B cell (primary cell): Measurements from ENCODE around the gene ELOVL3. TPM values are rescaled to one million over a fixed set of nuclear protein-coding genes. Genes with fewer than 3 reads are reported as not detected.

ENCODE experiments used
- ATAC-seq: fragments of 200-7000 bp; cut with Tn5 transposase; one replicate; pipeline ENCODE4 v1.10.0; 2021; ENCODE audit warnings: low read depth, mild to moderate bottlenecking, moderate number of reproducible peaks, moderate library complexity
- CTCF ChIA-PET: fragments of 350-600 bp; sonication (Branson Sonifier 250); formaldehyde crosslinking; loops from one replicate; lab custom pipeline; 2021; ENCODE audit warnings: antibody characterized with exemption, inconsistent platforms; lab: Charles Lee
- POLR2A ChIA-PET: fragments of 350-600 bp; sonication (Branson Sonifier 250); formaldehyde crosslinking; loops from one replicate; lab custom pipeline; 2021; ENCODE audit warnings: antibody characterized with exemption; lab: Charles Lee
- DNase-seq: peaks from one replicate; pipeline ENCODE4 v3.0.0; 2013
- H2AFZ ChIP-seq: 2 replicates; pipeline ENCODE4 v1.6.1; 2012; ENCODE audit warnings: mild to moderate bottlenecking, low read depth, low read length; ENCODE audit not compliant: insufficient read depth, poor library complexity, severe bottlenecking
- H3K27ac ChIP-seq, 2 donors: 1 replicate in 1 of 2; 2 replicates in 1 of 2; pipeline ENCODE4 v1.5.1; 2012 to 2013; ENCODE audit warnings: low read length in 2 of 2, mild to moderate bottlenecking in 2 of 2, moderate library complexity in 1 of 2
- H3K27me3 ChIP-seq, 4 experiments: fragments of 200-600 bp in 1 of 4; sonication (generic) in 1 of 4; replicated peaks in 1 of 4; 1 replicate in 2 of 4; 2 replicates in 2 of 4; pipeline versions ENCODE4 v1.6.1 to v1.7.0; 2013 to 2016; ENCODE audit warnings: low read length in 3 of 4, mild to moderate bottlenecking in 2 of 4, mixed read lengths in 1 of 4, moderate library complexity in 1 of 4; ENCODE audit not compliant: insufficient read depth in 4 of 4, control insufficient read depth in 3 of 4; ENCODE audit errors: control extremely low read depth in 1 of 4
- H3K36me3 ChIP-seq, 2 experiments: replicated peaks in 1 of 2; 1 replicate in 1 of 2; 2 replicates in 1 of 2; pipeline versions ENCODE4 v1.6.1 to v1.7.1; 2013; ENCODE audit warnings: low read length in 1 of 2; ENCODE audit not compliant: insufficient read depth in 2 of 2, control insufficient read depth in 1 of 2; ENCODE audit errors: control extremely low read depth in 1 of 2, extremely low read depth in 1 of 2
- H3K4me1 ChIP-seq, 2 donors: fragments of 200-600 bp in 1 of 2; sonication (generic) in 1 of 2; 1 replicate in 1 of 2; 2 replicates in 1 of 2; pipeline versions ENCODE4 v1.5.1 to v1.6.1; 2013 to 2017; ENCODE audit warnings: low read length in 2 of 2; ENCODE audit not compliant: control insufficient read depth in 2 of 2, insufficient read depth in 2 of 2
- H3K4me2 ChIP-seq: replicated peaks from 2 replicates; pipeline ENCODE3; 2012; ENCODE audit warnings: mild to moderate bottlenecking, low read depth, low read length; ENCODE audit not compliant: poor library complexity, severe bottlenecking
- H3K4me3 ChIP-seq, 5 experiments: fragments of 200-600 bp in 1 of 5; sonication (generic) in 1 of 5; 1 replicate in 3 of 5; 2 replicates in 2 of 5; pipeline versions ENCODE4 v1.5.1 to v1.7.0; 2011 to 2016; ENCODE audit warnings: low read length in 4 of 5, mild to moderate bottlenecking in 4 of 5, low read depth in 2 of 5, control low read depth in 1 of 5, moderate library complexity in 1 of 5; ENCODE audit not compliant: insufficient read depth in 1 of 5; ENCODE audit errors: control extremely low read depth in 1 of 5, extremely low read depth in 1 of 5
- H3K79me2 ChIP-seq: fragments of 200-600 bp; sonication (generic); one replicate; pipeline ENCODE4 v1.6.0; 2016; ENCODE audit warnings: low read length; ENCODE audit not compliant: control insufficient read depth, insufficient read depth
- H3K9ac ChIP-seq: fragments of 200-600 bp; sonication (generic); 2 replicates; pipeline ENCODE4 v1.6.1; 2017; ENCODE audit warnings: mild to moderate bottlenecking, low read length, moderate library complexity
- H3K9me3 ChIP-seq, 3 donors: one replicate each; pipeline versions ENCODE4 v1.6.1 to v1.7.1; 2013; ENCODE audit warnings: low read length in 2 of 3; ENCODE audit not compliant: control insufficient read depth in 2 of 3, insufficient read depth in 1 of 3; ENCODE audit errors: control extremely low read depth in 1 of 3
- H4K20me1 ChIP-seq: 2 replicates; pipeline ENCODE4 v1.6.0; 2012; ENCODE audit warnings: mild to moderate bottlenecking, low read length; ENCODE audit not compliant: insufficient read depth, control insufficient read depth, poor library complexity, severe bottlenecking
- H3K27ac Mint-ChIP-seq: one replicate; pipeline ENCODE4 v1.8.0; 2021; ENCODE audit warnings: mixed read lengths
- H3K27me3 Mint-ChIP-seq: one replicate; pipeline ENCODE4 v1.8.0; 2021; ENCODE audit warnings: mixed read lengths
- H3K4me1 Mint-ChIP-seq: one replicate; pipeline ENCODE4 v1.8.0; 2021; ENCODE audit warnings: mixed read lengths
- H3K4me3 Mint-ChIP-seq: one replicate; pipeline ENCODE4 v1.8.0; 2021; ENCODE audit warnings: mixed read lengths
- H3K9me3 Mint-ChIP-seq: one replicate; pipeline ENCODE4 v1.8.0; 2022; ENCODE audit warnings: mixed read lengths; ENCODE audit not compliant: insufficient read depth
- CTCF ChIP-seq: fragments of 200-600 bp; IDR thresholded peaks from one replicate; pipeline ENCODE4 v1.8.0; 2022; ENCODE audit warnings: antibody characterized with exemption, mild to moderate bottlenecking
- EZH2 ChIP-seq: IDR thresholded peaks from 2 replicates; pipeline ENCODE4 v1.6.1; 2012; ENCODE audit warnings: borderline replicate concordance, low read depth, mild to moderate bottlenecking, moderate library complexity, low read length; ENCODE audit not compliant: insufficient read depth, poor library complexity, severe bottlenecking
- WGBS: methylation state at CpG from one replicate; pipeline ENCODE4 v1.1.5; 2013; ENCODE audit warnings: missing lambda C conversion rate; ENCODE audit not compliant: insufficient coverage; 5-methylcytosine and 5-hydroxymethylcytosine counted together
- intact Hi-C: fragments of 100-400 bp; cut with micrococcal nuclease; formaldehyde crosslinking; loops from one replicate; pipeline ENCODE4 v1.10.0; 2022
- polyA plus RNA-seq: library from polyadenylated mRNA; depleted of rRNA; stranded (reverse); fragments of >200 nt; gene quantifications from 2 replicates; pipeline ENCODE4 v1.2.3, GENCODE V29; 2012
- total RNA-seq, 2 donors: library from RNA; stranded (reverse); fragments of 120-200 nt in 1 of 2; gene quantifications; 1 replicate in 1 of 2; 2 replicates in 1 of 2; pipeline versions ENCODE4 v1.2.3 to v1.2.4, GENCODE V29; 2013 to 2022

Gene ELOVL3
- total and polyA plus RNA-seq, 2 donors (not counting 1 experiment from before 2014, with no cell fraction given): not detected

- Histone ChIP-seq H3K79me2 (peaks cover 69% of the 10 kb centered on the region), H4K20me1 (peaks cover 58% of the 10 kb centered on the region), H3K4me3 (no peak overlapping the region), H3K9ac (no peak overlapping the region), H3K27ac (no peak overlapping the region), H2AFZ (no peak overlapping the region), H3K4me2 (no peak overlapping the region), H3K36me3 (peaks cover 0 to 12% of the 10 kb centered on the region in 2 experiments), H3K9me3 (no peaks in the 10 kb centered on the region), H3K27me3 (no peaks in the 10 kb centered on the region), H3K4me1 (peaks cover 7 to 9% of the 10 kb centered on the region in 2 donors)
- POLR2A ChIA-PET: no interaction called here
- Mint-ChIP-seq H3K27me3 (no peaks in the 10 kb centered on the region), H3K4me1 (peaks cover 21% of the 10 kb centered on the region), H3K4me3 (no peak overlapping the region), H3K27ac (no peak overlapping the region), H3K9me3 (no peaks in the 10 kb centered on the region)
- TF ChIP-seq EZH2 (no peak), CTCF (no peak)
- intact Hi-C loops: no loop called here
- CTCF ChIA-PET: interaction anchor here (0.6 to 0.7 kb wide), 2 partner anchors 310 to 1262 kb away, joined by 3 read pairs; no protein-coding TSS in a partner anchor
- 100% methylated on average over 1 of the region's 2 CpGs for WGBS
- DNase-seq: no peak
- no peak for ATAC-seq
These were observed 49.2 kb downstream of the ELOVL3 start for GRCh38 chr10:102275343-102275742.

- TF ChIP-seq CTCF (no peak), EZH2 (no peak)
- ATAC-seq (no peak), DNase-seq (no peak)
- H3K9me3 ChIP-seq: no peaks in the 10 kb centered on the region
- H3K79me2 ChIP-seq: peaks cover 63% of the 10 kb centered on the region
- Mint-ChIP-seq H3K27ac (no peak overlapping the region), H3K4me3 (no peak overlapping the region), H3K27me3 (no peaks in the 10 kb centered on the region), H3K9me3 (no peaks in the 10 kb centered on the region), H3K4me1 (peaks cover 28% of the 10 kb centered on the region)
- peaks cover 15 to 18% of the 10 kb centered on the region in 2 donors for H3K4me1 ChIP-seq
- CTCF ChIA-PET: interaction anchor here (1.7 kb wide), 1 partner anchor 50 kb away, joined by 5 read pairs; no protein-coding TSS in a partner anchor
- H3K4me3 ChIP-seq: no peak overlapping the region
- POLR2A ChIA-PET: no interaction called here
- H3K27me3 ChIP-seq: no peaks in the 10 kb centered on the region
- no peak overlapping the region for H3K4me2 ChIP-seq
- intact Hi-C loops: no loop called here
- H4K20me1 ChIP-seq: peaks cover 74% of the 10 kb centered on the region
- H3K27ac ChIP-seq: no peak overlapping the region
- H2AFZ ChIP-seq: no peak overlapping the region
- H3K36me3 ChIP-seq: peaks cover 0 to 12% of the 10 kb centered on the region in 2 experiments
- H3K9ac ChIP-seq: no peak overlapping the region
These were observed 53.0 kb downstream of the ELOVL3 start for GRCh38 chr10:102279104-102279503.

Other genes starting within 250 kb of the ELOVL3 start
- gene ARMH3, start 170.1 kb upstream of the ELOVL3 start, total RNA-seq: 36.2 and 40.7 TPM in 2 replicates
- gene ARMH3, start 170.1 kb upstream of the ELOVL3 start, polyA plus RNA-seq: 33.4 and 50.9 TPM in 2 replicates
- gene HPS6, start 160.9 kb upstream of the ELOVL3 start, total RNA-seq: 28.6 and 29.5 TPM in 2 replicates
- 2.4 and 2.8 TPM in 2 replicates for gene HPS6, start 160.9 kb upstream of the ELOVL3 start, polyA plus RNA-seq
- gene LDB1, start 105.9 kb upstream of the ELOVL3 start, total RNA-seq: 111 and 114 TPM in 2 replicates
- 127 and 139 TPM in 2 replicates for gene LDB1, start 105.9 kb upstream of the ELOVL3 start, polyA plus RNA-seq
- gene PPRC1, start 93.3 kb upstream of the ELOVL3 start, total RNA-seq: 35.3 and 36.3 TPM in 2 replicates
- gene PPRC1, start 93.3 kb upstream of the ELOVL3 start, polyA plus RNA-seq: 23.3 and 33.0 TPM in 2 replicates
- 45.0 and 50.2 TPM in 2 replicates for gene NOLC1, start 73.9 kb upstream of the ELOVL3 start, total RNA-seq
- gene NOLC1, start 73.9 kb upstream of the ELOVL3 start, polyA plus RNA-seq: 32.9 and 67.2 TPM in 2 replicates
- not detected in 2 replicates for gene PITX3, start 15.2 kb downstream of the ELOVL3 start, total RNA-seq
- gene PITX3, start 15.2 kb downstream of the ELOVL3 start, polyA plus RNA-seq: not detected in 2 replicates
- gene GBF1, start 19.2 kb downstream of the ELOVL3 start, total RNA-seq: 39.3 and 41.2 TPM in 2 replicates
- 20.8 and 21.7 TPM in 2 replicates for gene GBF1, start 19.2 kb downstream of the ELOVL3 start, polyA plus RNA-seq
- gene NFKB2, start 169.4 kb downstream of the ELOVL3 start, total RNA-seq: 377 and 398 TPM in 2 replicates
- 255 and 326 TPM in 2 replicates for gene NFKB2, start 169.4 kb downstream of the ELOVL3 start, polyA plus RNA-seq
- 0.81 and 1.6 TPM in 2 replicates for gene PSD, start 192.5 kb downstream of the ELOVL3 start, total RNA-seq
- 0.40 and 0.52 TPM in 2 replicates for gene PSD, start 192.5 kb downstream of the ELOVL3 start, polyA plus RNA-seq
- 15.5 and 17.0 TPM in 2 replicates for gene FBXL15, start 194.5 kb downstream of the ELOVL3 start, total RNA-seq
- 17.3 and 20.7 TPM in 2 replicates for gene FBXL15, start 194.5 kb downstream of the ELOVL3 start, polyA plus RNA-seq
- gene CUEDC2, start 206.3 kb downstream of the ELOVL3 start, total RNA-seq: 35.6 and 37.0 TPM in 2 replicates
- 49.4 and 57.4 TPM in 2 replicates for gene CUEDC2, start 206.3 kb downstream of the ELOVL3 start, polyA plus RNA-seq
- 0.32 and 0.83 TPM in 2 replicates for gene C10orf95, start 225.2 kb downstream of the ELOVL3 start, total RNA-seq
- gene C10orf95, start 225.2 kb downstream of the ELOVL3 start, polyA plus RNA-seq: 0.36 and 0.63 TPM in 2 replicates